Renal pelvis (tissue), 4 donors: ENCODE measurements around the gene MAN2A2. TPM values are rescaled to one million over a fixed set of nuclear protein-coding genes. Genes with fewer than 3 reads are reported as not detected.
"Not testable (repeated sequence)": the region's sequence is repeated elsewhere in the genome, so short reads cannot be mapped to it uniquely, and the experiment has no call there.

Experiments used
- DNase-seq: peaks from one replicate; pipeline ENCODE4 v3.0.0-alpha.2; 2013
- polyA plus RNA-seq, 3 donors: library from polyadenylated mRNA; unstranded; fragments of 120-200 nt; gene quantifications; one replicate each; pipeline ENCODE4 v1.2.1, GENCODE V29; 2013; ENCODE audit not compliant: insufficient read length in 3 of 3

MAN2A2 gene
- polyA plus RNA-seq, 3 donors, result 46.5 to 66.1 (median 60.6) TPM

GRCh38 chr15:90916461-90916860 is 13.4 kb downstream of the MAN2A2 start:
- DNase-seq, result no peak

- DNase-seq, result no peak
Measured at GRCh38 chr15:90917569-90917968, 14.5 kb downstream of the MAN2A2 start.

- no peak for DNase-seq
Measured at GRCh38 chr15:90918034-90918788, 15.1 kb downstream of the MAN2A2 start.

- DNase-seq, result no peak
Measured at GRCh38 chr15:90918835-90919234, 15.7 kb downstream of the MAN2A2 start.

GRCh38 chr15:90921887-90922286 is 18.8 kb downstream of the MAN2A2 start:
- no peak for DNase-seq

GRCh38 chr15:90922712-90923322 is 19.7 kb downstream of the MAN2A2 start:
- not testable (repeated sequence) for DNase-seq

- DNase-seq, result no peak
Measured at GRCh38 chr15:90924375-90924774, 21.3 kb downstream of the MAN2A2 start.

- DNase-seq, result not testable (repeated sequence)
Measured at GRCh38 chr15:90926766-90927165, 23.7 kb downstream of the MAN2A2 start.

GRCh38 chr15:90928106-90928505 is 25.0 kb downstream of the MAN2A2 start:
- not testable (repeated sequence) for DNase-seq

GRCh38 chr15:90929246-90930019 is 26.3 kb downstream of the MAN2A2 start:
- no peak for DNase-seq

GRCh38 chr15:90930861-90931574 is 27.9 kb downstream of the MAN2A2 start:
- DNase-seq, result no peak

- DNase-seq, result no peak
Measured at GRCh38 chr15:90931575-90931827, 28.4 kb downstream of the MAN2A2 start.

GRCh38 chr15:90931828-90932659 is 28.9 kb downstream of the MAN2A2 start, which contains the start of gene HDDC3:
HDDC3 (minus strand) TSS chr15:90932549; CDS start chr15:90932540, 9 bp downstream.
- DNase-seq, result peak; percentile 81

- no peak for DNase-seq
Measured at GRCh38 chr15:90932660-90932991, 29.5 kb downstream of the MAN2A2 start.

- DNase-seq, result no peak
Measured at GRCh38 chr15:90933301-90933700, 30.2 kb downstream of the MAN2A2 start.

- peak; percentile 84 for DNase-seq
Measured at GRCh38 chr15:90934256-90934948, 31.3 kb downstream of the MAN2A2 start.

GRCh38 chr15:90934949-90935751 is 32.0 kb downstream of the MAN2A2 start, which contains the start of gene UNC45A:
UNC45A (plus strand) TSS chr15:90935285; CDS start chr15:90935325, 40 bp downstream.
- DNase-seq, result peak; percentile 91

GRCh38 chr15:90936823-90937222 is 33.7 kb downstream of the MAN2A2 start:
- DNase-seq, result no peak

- no peak for DNase-seq
Measured at GRCh38 chr15:90938261-90938660, 35.2 kb downstream of the MAN2A2 start.

GRCh38 chr15:90939756-90940155 is 36.7 kb downstream of the MAN2A2 start:
- DNase-seq, result no peak
